HepG2 (cell line): ENCODE results near the gene SERINC4. TPM values are rescaled to one million over a fixed set of nuclear protein-coding genes. Genes with fewer than 3 reads are reported as not detected.

ENCODE experiments used
- FOXK2 ChIP-seq: fragments of 450-650 bp; IDR thresholded peaks from 2 replicates; pipeline ENCODE4 v1.6.1; 2016
- HOXA3 ChIP-seq: sonication (generic); formaldehyde crosslinking; IDR thresholded peaks from 2 replicates; pipeline ENCODE4 v1.5.0; 2020; ENCODE audit warnings: missing genetic modification reagents
- KDM5B ChIP-seq: sonication (generic); formaldehyde crosslinking; IDR thresholded peaks from 2 replicates; pipeline ENCODE4 v1.4.0; 2020; ENCODE audit warnings: missing genetic modification reagents, mild to moderate bottlenecking, borderline replicate concordance
- NCOR1 ChIP-seq: fragments of 200-600 bp; sonication (generic); IDR thresholded peaks from 2 replicates; pipeline ENCODE4 v1.7.0; 2017; ENCODE audit warnings: antibody characterized with exemption, low read length, borderline replicate concordance
- NFYB ChIP-seq: sonication (generic); formaldehyde crosslinking; IDR thresholded peaks from 2 replicates; pipeline ENCODE4 v1.4.0; 2020; ENCODE audit warnings: missing genetic modification reagents
- RCOR2 ChIP-seq: IDR thresholded peaks from 2 replicates; pipeline ENCODE4 v1.6.1; 2016; ENCODE audit warnings: missing biosample characterization, missing genetic modification reagents
- RNF2 ChIP-seq: fragments of 450-650 bp; conservative IDR thresholded peaks from 2 replicates; pipeline ENCODE4 v1.6.1; 2016; ENCODE audit warnings: low read depth
- SP140L ChIP-seq: sonication (generic); formaldehyde crosslinking; IDR thresholded peaks from 2 replicates; pipeline ENCODE4 v1.4.0; 2020; ENCODE audit warnings: missing genetic modification reagents, borderline replicate concordance
- SRSF1 ChIP-seq: fragments of 200-400 bp; formaldehyde crosslinking; optimal IDR thresholded peaks from 2 replicates; pipeline ENCODE3; 2017; ENCODE audit warnings: mild to moderate bottlenecking, low read depth, low read length, moderate library complexity
- XRCC5 ChIP-seq: fragments of 200-400 bp; formaldehyde crosslinking; optimal IDR thresholded peaks from 2 replicates; pipeline ENCODE3; 2017; ENCODE audit warnings: mild to moderate bottlenecking, low read length
- ZNF225 ChIP-seq: sonication (generic); formaldehyde crosslinking; IDR thresholded peaks from 2 replicates; pipeline ENCODE4 v1.4.0; 2020; ENCODE audit warnings: mild to moderate bottlenecking, missing genetic modification reagents
- ZNF343 ChIP-seq: sonication (generic); formaldehyde crosslinking; IDR thresholded peaks from 2 replicates; pipeline ENCODE4 v1.4.0; 2020; ENCODE audit warnings: mild to moderate bottlenecking, missing genetic modification reagents
- ZNF44 ChIP-seq: sonication (generic); formaldehyde crosslinking; IDR thresholded peaks from 2 replicates; pipeline ENCODE4 v1.5.1; 2020; ENCODE audit warnings: mild to moderate bottlenecking, missing genetic modification reagents
- ZNF766 ChIP-seq: sonication (generic); formaldehyde crosslinking; IDR thresholded peaks from 2 replicates; pipeline ENCODE4 v1.5.0; 2020; ENCODE audit warnings: missing genetic modification reagents, borderline replicate concordance
- polyA plus RNA-seq, 8 experiments: library from polyadenylated mRNA; depleted of rRNA in 3 of 8; stranded (reverse) in 7 of 8; unstranded in 1 of 8; fragments of >200 nt; fragmentation: Illumina TruSeq in 4 of 8; extraction: Trizol in 4 of 8; gene quantifications; 2 replicates each; pipeline versions ENCODE4 v1.2.1 to v1.2.3, GENCODE V29; 2011 to 2016; ENCODE audit warnings: low read depth in 4 of 8, missing spikeins in 1 of 8, mixed read lengths in 1 of 8; ENCODE audit not compliant: insufficient read depth in 1 of 8
- total RNA-seq, 5 experiments: library from RNA; depleted of rRNA; stranded (reverse); fragments of >200 nt; fragmentation: Illumina TruSeq; extraction: Trizol; gene quantifications; 2 replicates each; pipeline ENCODE4 v1.2.3, GENCODE V29; 2016; ENCODE audit warnings: low read depth in 1 of 5
- TF ChIP-seq, protein P1 (sequence below): IDR thresholded peaks from 2 replicates; pipeline ENCODE4 v1.6.1; 2016; ENCODE audit warnings: control low read depth
- TF ChIP-seq, protein P2 (sequence below): sonication (generic); formaldehyde crosslinking; IDR thresholded peaks from 2 replicates; pipeline ENCODE4 v1.5.0; 2020; ENCODE audit warnings: missing genetic modification reagents
- TF ChIP-seq, protein P3 (sequence below): sonication (generic); formaldehyde crosslinking; IDR thresholded peaks from 2 replicates; pipeline ENCODE4 v1.9.0; 2021; ENCODE audit warnings: missing genetic modification reagents, borderline replicate concordance
- TF ChIP-seq, protein P4 (sequence below): sonication (generic); formaldehyde crosslinking; IDR thresholded peaks from 2 replicates; pipeline ENCODE4 v1.9.0; 2021; ENCODE audit warnings: missing genetic modification reagents, borderline replicate concordance
- TF ChIP-seq, protein P5 (sequence below): sonication (generic); formaldehyde crosslinking; IDR thresholded peaks from 2 replicates; pipeline ENCODE4 v1.5.0; 2020; ENCODE audit warnings: mild to moderate bottlenecking, missing genetic modification reagents

SERINC4 gene
- total and polyA plus RNA-seq, 2 of the 13 experiments (the other 11 are each of a cell fraction or from before 2014, with no cell fraction given), result not detected

DNA sequence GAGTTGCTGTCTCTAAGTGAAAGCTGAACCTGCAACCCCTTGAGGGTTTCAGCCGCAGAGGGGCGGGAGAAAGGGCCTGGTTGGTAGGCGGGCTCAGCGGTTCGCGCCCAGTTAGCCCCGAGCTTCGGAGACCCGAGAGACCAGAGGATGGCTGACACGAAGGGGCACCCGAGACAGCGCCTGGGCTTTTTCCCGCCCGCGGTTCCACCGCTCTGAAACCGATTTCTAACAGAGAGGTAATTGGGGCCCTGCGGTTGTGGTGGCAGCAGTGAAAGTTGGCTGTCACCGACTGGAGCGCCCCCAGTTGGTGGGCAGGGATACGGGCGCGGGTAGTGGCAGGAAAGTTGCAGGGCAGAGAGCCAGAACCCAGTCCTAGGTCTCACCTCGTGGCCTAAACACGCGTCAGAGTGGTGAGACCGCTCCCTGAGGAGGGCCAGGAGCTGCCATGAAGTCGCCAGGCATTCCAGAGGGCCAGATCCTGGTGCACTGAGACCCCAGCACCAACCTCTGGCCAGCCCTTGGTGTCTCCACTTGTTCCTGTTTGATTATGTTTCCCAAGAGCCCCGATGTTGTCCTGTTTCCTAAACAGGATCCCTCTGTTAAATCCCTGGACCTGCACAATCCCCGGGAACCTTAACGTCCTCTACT, 22.6 kb downstream of the SERINC4 start (continued):
- TF ChIP-seq, protein P1, sequence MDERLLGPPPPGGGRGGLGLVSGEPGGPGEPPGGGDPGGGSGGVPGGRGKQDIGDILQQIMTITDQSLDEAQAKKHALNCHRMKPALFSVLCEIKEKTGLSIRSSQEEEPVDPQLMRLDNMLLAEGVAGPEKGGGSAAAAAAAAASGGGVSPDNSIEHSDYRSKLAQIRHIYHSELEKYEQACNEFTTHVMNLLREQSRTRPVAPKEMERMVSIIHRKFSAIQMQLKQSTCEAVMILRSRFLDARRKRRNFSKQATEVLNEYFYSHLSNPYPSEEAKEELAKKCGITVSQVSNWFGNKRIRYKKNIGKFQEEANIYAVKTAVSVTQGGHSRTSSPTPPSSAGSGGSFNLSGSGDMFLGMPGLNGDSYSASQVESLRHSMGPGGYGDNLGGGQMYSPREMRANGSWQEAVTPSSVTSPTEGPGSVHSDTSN (CRISPR knock-in tag), result no peak
- TF ChIP-seq RCOR2 (CRISPR knock-in tag) (no peak), RNF2 (0 out of 2 replicates have a peak, but pooled peaks have one; percentile 57), ZNF766 (CRISPR knock-in tag) (no peak), NFYB (CRISPR knock-in tag) (peak; percentile 17; the same call in 1 of the 2 replicates), SP140L (CRISPR knock-in tag) (no peak), FOXK2 (no peak), HOXA3 (peak; percentile 68; the same call in 1 of the 2 replicates), XRCC5 (peak; percentile 81), SRSF1 (no peak), ZNF44 (no peak), NCOR1 (no peak), ZNF225 (CRISPR knock-in tag) (no peak), KDM5B (CRISPR knock-in tag) (peak; percentile 70; the same call in 1 of the 2 replicates), ZNF343 (CRISPR knock-in tag) (peak; percentile 44; the same call in 1 of the 2 replicates)
- TF ChIP-seq, protein P2, sequence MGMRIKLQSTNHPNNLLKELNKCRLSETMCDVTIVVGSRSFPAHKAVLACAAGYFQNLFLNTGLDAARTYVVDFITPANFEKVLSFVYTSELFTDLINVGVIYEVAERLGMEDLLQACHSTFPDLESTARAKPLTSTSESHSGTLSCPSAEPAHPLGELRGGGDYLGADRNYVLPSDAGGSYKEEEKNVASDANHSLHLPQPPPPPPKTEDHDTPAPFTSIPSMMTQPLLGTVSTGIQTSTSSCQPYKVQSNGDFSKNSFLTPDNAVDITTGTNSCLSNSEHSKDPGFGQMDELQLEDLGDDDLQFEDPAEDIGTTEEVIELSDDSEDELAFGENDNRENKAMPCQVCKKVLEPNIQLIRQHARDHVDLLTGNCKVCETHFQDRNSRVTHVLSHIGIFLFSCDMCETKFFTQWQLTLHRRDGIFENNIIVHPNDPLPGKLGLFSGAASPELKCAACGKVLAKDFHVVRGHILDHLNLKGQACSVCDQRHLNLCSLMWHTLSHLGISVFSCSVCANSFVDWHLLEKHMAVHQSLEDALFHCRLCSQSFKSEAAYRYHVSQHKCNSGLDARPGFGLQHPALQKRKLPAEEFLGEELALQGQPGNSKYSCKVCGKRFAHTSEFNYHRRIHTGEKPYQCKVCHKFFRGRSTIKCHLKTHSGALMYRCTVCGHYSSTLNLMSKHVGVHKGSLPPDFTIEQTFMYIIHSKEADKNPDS (CRISPR knock-in tag), result no peak
- TF ChIP-seq, protein P3, sequence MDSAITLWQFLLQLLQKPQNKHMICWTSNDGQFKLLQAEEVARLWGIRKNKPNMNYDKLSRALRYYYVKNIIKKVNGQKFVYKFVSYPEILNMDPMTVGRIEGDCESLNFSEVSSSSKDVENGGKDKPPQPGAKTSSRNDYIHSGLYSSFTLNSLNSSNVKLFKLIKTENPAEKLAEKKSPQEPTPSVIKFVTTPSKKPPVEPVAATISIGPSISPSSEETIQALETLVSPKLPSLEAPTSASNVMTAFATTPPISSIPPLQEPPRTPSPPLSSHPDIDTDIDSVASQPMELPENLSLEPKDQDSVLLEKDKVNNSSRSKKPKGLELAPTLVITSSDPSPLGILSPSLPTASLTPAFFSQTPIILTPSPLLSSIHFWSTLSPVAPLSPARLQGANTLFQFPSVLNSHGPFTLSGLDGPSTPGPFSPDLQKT (CRISPR knock-in tag), result 0 out of 2 replicates have a peak, but pooled peaks have one; percentile 8
- TF ChIP-seq, protein P4, sequence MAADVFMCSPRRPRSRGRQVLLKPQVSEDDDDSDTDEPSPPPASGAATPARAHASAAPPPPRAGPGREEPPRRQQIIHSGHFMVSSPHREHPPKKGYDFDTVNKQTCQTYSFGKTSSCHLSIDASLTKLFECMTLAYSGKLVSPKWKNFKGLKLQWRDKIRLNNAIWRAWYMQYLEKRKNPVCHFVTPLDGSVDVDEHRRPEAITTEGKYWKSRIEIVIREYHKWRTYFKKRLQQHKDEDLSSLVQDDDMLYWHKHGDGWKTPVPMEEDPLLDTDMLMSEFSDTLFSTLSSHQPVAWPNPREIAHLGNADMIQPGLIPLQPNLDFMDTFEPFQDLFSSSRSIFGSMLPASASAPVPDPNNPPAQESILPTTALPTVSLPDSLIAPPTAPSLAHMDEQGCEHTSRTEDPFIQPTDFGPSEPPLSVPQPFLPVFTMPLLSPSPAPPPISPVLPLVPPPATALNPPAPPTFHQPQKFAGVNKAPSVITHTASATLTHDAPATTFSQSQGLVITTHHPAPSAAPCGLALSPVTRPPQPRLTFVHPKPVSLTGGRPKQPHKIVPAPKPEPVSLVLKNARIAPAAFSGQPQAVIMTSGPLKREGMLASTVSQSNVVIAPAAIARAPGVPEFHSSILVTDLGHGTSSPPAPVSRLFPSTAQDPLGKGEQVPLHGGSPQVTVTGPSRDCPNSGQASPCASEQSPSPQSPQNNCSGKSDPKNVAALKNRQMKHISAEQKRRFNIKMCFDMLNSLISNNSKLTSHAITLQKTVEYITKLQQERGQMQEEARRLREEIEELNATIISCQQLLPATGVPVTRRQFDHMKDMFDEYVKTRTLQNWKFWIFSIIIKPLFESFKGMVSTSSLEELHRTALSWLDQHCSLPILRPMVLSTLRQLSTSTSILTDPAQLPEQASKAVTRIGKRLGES, result no peak
- TF ChIP-seq, protein P5, sequence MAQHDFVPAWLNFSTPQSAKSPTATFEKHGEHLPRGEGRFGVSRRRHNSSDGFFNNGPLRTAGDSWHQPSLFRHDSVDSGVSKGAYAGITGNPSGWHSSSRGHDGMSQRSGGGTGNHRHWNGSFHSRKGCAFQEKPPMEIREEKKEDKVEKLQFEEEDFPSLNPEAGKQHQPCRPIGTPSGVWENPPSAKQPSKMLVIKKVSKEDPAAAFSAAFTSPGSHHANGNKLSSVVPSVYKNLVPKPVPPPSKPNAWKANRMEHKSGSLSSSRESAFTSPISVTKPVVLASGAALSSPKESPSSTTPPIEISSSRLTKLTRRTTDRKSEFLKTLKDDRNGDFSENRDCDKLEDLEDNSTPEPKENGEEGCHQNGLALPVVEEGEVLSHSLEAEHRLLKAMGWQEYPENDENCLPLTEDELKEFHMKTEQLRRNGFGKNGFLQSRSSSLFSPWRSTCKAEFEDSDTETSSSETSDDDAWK (CRISPR knock-in tag), result no peak
